ENCODE measurements around the gene G0S2. TPM values are rescaled to one million over a fixed set of nuclear protein-coding genes. Genes with fewer than 3 reads are reported as not detected.

Gene G0S2
- total and polyA plus RNA-seq, 9 donors: 41.5 to 392 (median 77.6) TPM

GRCh38 chr1:209670441-209671082 lies 4.7 kb upstream of the G0S2 start:
- intact Hi-C loops (cut with DNase I): no loop called here
- TF ChIP-seq EP300 (IDR thresholded peaks at IDR 0.05) (no peak), CTCF (IDR thresholded peaks at IDR 0.05) (no peak), POLR2A (IDR thresholded peaks at IDR 0.05) (no peak)
- H3K4me1 ChIP-seq (ENCODE audit: insufficient read depth): peaks cover 9% of the 10 kb centered on the region

GRCh38 chr1:209672705-209673630 lies 2.2 kb upstream of the G0S2 start:
- peaks cover 13% of the 10 kb centered on the region for H3K4me1 ChIP-seq (ENCODE audit: insufficient read depth)
- H3K27me3 ChIP-seq: no peaks in the 10 kb centered on the region
- no peak for DNase-seq
- intact Hi-C loops (cut with DNase I): no loop called here
- H3K9me3 ChIP-seq: no peaks in the 10 kb centered on the region
- peak overlapping the region in 1 of 2 donors; percentile 32 for H3K27ac ChIP-seq
- no peaks in the 10 kb centered on the region for H3K36me3 ChIP-seq
- 74 to 79% (median 76%) methylated on average over 5 of the region's 5 CpGs for WGBS, 3 donors
- no peak overlapping the region for H3K4me3 ChIP-seq
- TF ChIP-seq POLR2A (IDR thresholded peaks at IDR 0.05): no peak
- TF ChIP-seq CTCF (IDR thresholded peaks at IDR 0.05): no peak
- TF ChIP-seq EP300 (IDR thresholded peaks at IDR 0.05): no peak

More at GRCh38 chr1:209670441-209671082, 4.7 kb upstream of the G0S2 start:
- Histone ChIP-seq H3K27me3 (no peaks in the 10 kb centered on the region), H3K4me3 (no peak overlapping the region), H3K27ac (no peak overlapping the region), H3K36me3 (no peaks in the 10 kb centered on the region), H3K9me3 (no peaks in the 10 kb centered on the region)
- 92 to 100% (median 98%) methylated on average over 1 of the region's 1 CpG for WGBS, 3 donors
- DNase-seq: no peak

- Histone ChIP-seq H3K4me3 (no peak overlapping the region), H3K27me3 (no peaks in the 10 kb centered on the region), H3K9me3 (no peaks in the 10 kb centered on the region), H3K36me3 (no peaks in the 10 kb centered on the region), H3K27ac (peak overlapping the region in 1 of 2 donors; percentile 32), H3K4me1 (ENCODE audit: insufficient read depth) (peaks cover 13% of the 10 kb centered on the region)
- TF ChIP-seq CTCF (IDR thresholded peaks at IDR 0.05) (no peak), EP300 (IDR thresholded peaks at IDR 0.05) (no peak), POLR2A (IDR thresholded peaks at IDR 0.05) (no peak)
- 49 to 64% (median 59%) methylated on average over 7 of the region's 7 CpGs for WGBS, 3 donors
- no peak for DNase-seq
- intact Hi-C loops (cut with DNase I): no loop called here
These were observed 1.4 kb upstream of the G0S2 start for GRCh38 chr1:209673631-209674417.

- Histone ChIP-seq H3K27ac (peak overlapping the region; percentile 6 to 64), H3K4me1 (ENCODE audit: insufficient read depth) (peaks cover 13% of the 10 kb centered on the region), H3K36me3 (no peaks in the 10 kb centered on the region), H3K4me3 (peak overlapping the region; percentile 53), H3K27me3 (no peaks in the 10 kb centered on the region), H3K9me3 (no peaks in the 10 kb centered on the region)
- intact Hi-C loops (cut with DNase I): loop anchor here in 1 of 4 donors (5.0 kb wide), 1 partner anchor 33 kb away; no protein-coding TSS in a partner anchor
- 6 to 7% (median 6%) methylated on average over 28 to 34 of the region's 34 CpGs for WGBS, 3 donors
- peak in 2 of 5 donors; percentile 45 to 71 for DNase-seq
- TF ChIP-seq POLR2A (IDR thresholded peaks at IDR 0.05): no peak
- no peak for TF ChIP-seq CTCF (IDR thresholded peaks at IDR 0.05)
- no peak for TF ChIP-seq EP300 (IDR thresholded peaks at IDR 0.05)
These were observed 448 bp downstream of the G0S2 start for GRCh38 chr1:209675565-209676154.

Data from ovary (tissue), 9 donors.